PC-3 (cell line): Measurements from ENCODE around the gene TTC23L.

ENCODE experiments used
- EZH2 ChIP-seq: fragments of 300-600 bp; sonication (generic); IDR thresholded peaks from one replicate; pipeline ENCODE4 v1.6.1; 2017; ENCODE audit warnings: antibody characterized with exemption, mild to moderate bottlenecking, low read length; ENCODE audit not compliant: unreplicated experiment
- EZH2phosphoT487 ChIP-seq: fragments of 300-600 bp; sonication (generic); IDR thresholded peaks from 2 replicates; pipeline ENCODE4 v1.6.1; 2018; ENCODE audit warnings: mild to moderate bottlenecking, antibody characterized with exemption, low read length, borderline replicate concordance
- TF ChIP-seq, protein P1 (sequence below): fragments of 300-600 bp; sonication (generic); conservative IDR thresholded peaks from 2 replicates; pipeline ENCODE4 v1.5.1; 2017; ENCODE audit warnings: antibody characterized with exemption, low read depth, mild to moderate bottlenecking, low read length

GRCh38 chr5:34894716-34895115 is 55.8 kb downstream of the TTC23L start:
- TF ChIP-seq, protein P1, sequence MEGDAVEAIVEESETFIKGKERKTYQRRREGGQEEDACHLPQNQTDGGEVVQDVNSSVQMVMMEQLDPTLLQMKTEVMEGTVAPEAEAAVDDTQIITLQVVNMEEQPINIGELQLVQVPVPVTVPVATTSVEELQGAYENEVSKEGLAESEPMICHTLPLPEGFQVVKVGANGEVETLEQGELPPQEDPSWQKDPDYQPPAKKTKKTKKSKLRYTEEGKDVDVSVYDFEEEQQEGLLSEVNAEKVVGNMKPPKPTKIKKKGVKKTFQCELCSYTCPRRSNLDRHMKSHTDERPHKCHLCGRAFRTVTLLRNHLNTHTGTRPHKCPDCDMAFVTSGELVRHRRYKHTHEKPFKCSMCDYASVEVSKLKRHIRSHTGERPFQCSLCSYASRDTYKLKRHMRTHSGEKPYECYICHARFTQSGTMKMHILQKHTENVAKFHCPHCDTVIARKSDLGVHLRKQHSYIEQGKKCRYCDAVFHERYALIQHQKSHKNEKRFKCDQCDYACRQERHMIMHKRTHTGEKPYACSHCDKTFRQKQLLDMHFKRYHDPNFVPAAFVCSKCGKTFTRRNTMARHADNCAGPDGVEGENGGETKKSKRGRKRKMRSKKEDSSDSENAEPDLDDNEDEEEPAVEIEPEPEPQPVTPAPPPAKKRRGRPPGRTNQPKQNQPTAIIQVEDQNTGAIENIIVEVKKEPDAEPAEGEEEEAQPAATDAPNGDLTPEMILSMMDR = no peak
- TF ChIP-seq EZH2 (no peak), EZH2phosphoT487 (no peak)
